Upper lobe of left lung (tissue), 6 donors: ENCODE measurements around the gene TRAPPC5. TPM values are rescaled to one million over a fixed set of nuclear protein-coding genes. Genes with fewer than 3 reads are reported as not detected.
A peak's percentile ranks its signal among the peaks of the same experiment; 100 is the strongest.

Source experiments
- ATAC-seq, 2 donors: fragments of 200-7000 bp; cut with Tn5 transposase; one replicate each; pipeline ENCODE4 v1.9.1; 2022; ENCODE audit warnings: mild to moderate bottlenecking in 2 of 2, moderate library complexity in 2 of 2; ENCODE audit not compliant: low FRiP score in 2 of 2
- DNase-seq, 2 donors: peaks; one replicate each; pipeline ENCODE4 v3.0.0-alpha.2; 2019 to 2020
- H3K27ac ChIP-seq, 4 donors: fragments of 200-600 bp; sonication (generic); one replicate each; pipeline ENCODE4 v1.5.1; 2016 to 2019
- H3K27me3 ChIP-seq, 4 donors: fragments of 200-600 bp; sonication (generic); one replicate each; pipeline ENCODE4 v1.5.1; 2017 to 2019
- H3K36me3 ChIP-seq, 4 donors: fragments of 200-600 bp; sonication (generic); one replicate each; pipeline ENCODE4 v1.5.1; 2016 to 2019
- H3K4me1 ChIP-seq, 4 donors: fragments of 200-600 bp; sonication (generic); one replicate each; pipeline ENCODE4 v1.5.1; 2018 to 2019
- H3K4me3 ChIP-seq, 4 donors: fragments of 200-600 bp; sonication (generic); one replicate each; pipeline ENCODE4 v1.5.1; 2017 to 2019; ENCODE audit warnings: mild to moderate bottlenecking in 2 of 4, moderate library complexity in 1 of 4
- H3K9me3 ChIP-seq, 4 donors: fragments of 200-600 bp; sonication (generic); one replicate each; pipeline ENCODE4 v1.5.1; 2018 to 2019
- EP300 ChIP-seq, 4 donors: sonication (generic); formaldehyde crosslinking; IDR thresholded peaks; one replicate each; pipeline ENCODE4 v1.5.1; 2017; ENCODE audit warnings: antibody characterized with exemption in 4 of 4, control low read depth in 2 of 4
- POLR2A ChIP-seq, 4 donors: fragments of 450-650 bp; IDR thresholded peaks; one replicate each; pipeline ENCODE4 v1.5.1; 2016 to 2017; ENCODE audit warnings: antibody characterized with exemption in 4 of 4, mild to moderate bottlenecking in 2 of 4
- POLR2AphosphoS5 ChIP-seq, 2 donors: sonication (generic); formaldehyde crosslinking; IDR thresholded peaks; one replicate each; pipeline ENCODE4 v1.5.1; 2017; ENCODE audit warnings: antibody characterized with exemption in 2 of 2
- WGBS, 2 donors: methylation state at CpG; one replicate each; pipeline ENCODE4 v1.1.5; 2017 to 2018; 5-methylcytosine and 5-hydroxymethylcytosine counted together
- total RNA-seq, 6 donors: library from RNA; depleted of rRNA in 4 of 6; stranded (reverse); fragments of >200 nt in 4 of 6; gene quantifications; one replicate each; pipeline versions ENCODE4 v1.1.0 to v1.2.1, GENCODE V29; 2016 to 2021
- TF ChIP-seq, protein P1 (sequence below), 6 experiments: fragments of 450-650 bp in 4 of 6; fragments of 200-600 bp in 2 of 6; sonication (generic) in 2 of 6; IDR thresholded peaks; one replicate each; pipeline ENCODE4 v1.5.1; 2016 to 2019; ENCODE audit warnings: antibody characterized with exemption in 6 of 6
- donor health status: DM: no; HTN: no; CAD: no; lungs with moderate emphysema.
- donor health status: DM: no; HTN: yes; CAD: no; lungs with severe emphysema.

The TRAPPC5 gene
- total RNA-seq, 6 donors from 2014 or later = 33.9 to 105 (median 52.0) TPM

- H3K9me3 ChIP-seq = no peaks in the 10 kb centered on the region
- WGBS, 2 donors = 67 to 89% methylated on average over 2 to 8 of the region's 8 CpGs
- peaks cover 0 to 9% (median 3%) of the 10 kb centered on the region in 4 donors for H3K4me1 ChIP-seq
- no peak for ATAC-seq
- H3K27me3 ChIP-seq = no peaks in the 10 kb centered on the region
- H3K36me3 ChIP-seq = peaks cover 0 to 34% (median 19%) of the 10 kb centered on the region in 4 donors
- no peak for DNase-seq
- peak overlapping the region in 2 of 4 donors; percentile 40 to 63 for H3K27ac ChIP-seq
- TF ChIP-seq POLR2A (IDR thresholded peaks at IDR 0.05) (no peak), EP300 (IDR thresholded peaks at IDR 0.05) (no peak), POLR2AphosphoS5 (IDR thresholded peaks at IDR 0.05) (no peak)
- TF ChIP-seq, protein P1, sequence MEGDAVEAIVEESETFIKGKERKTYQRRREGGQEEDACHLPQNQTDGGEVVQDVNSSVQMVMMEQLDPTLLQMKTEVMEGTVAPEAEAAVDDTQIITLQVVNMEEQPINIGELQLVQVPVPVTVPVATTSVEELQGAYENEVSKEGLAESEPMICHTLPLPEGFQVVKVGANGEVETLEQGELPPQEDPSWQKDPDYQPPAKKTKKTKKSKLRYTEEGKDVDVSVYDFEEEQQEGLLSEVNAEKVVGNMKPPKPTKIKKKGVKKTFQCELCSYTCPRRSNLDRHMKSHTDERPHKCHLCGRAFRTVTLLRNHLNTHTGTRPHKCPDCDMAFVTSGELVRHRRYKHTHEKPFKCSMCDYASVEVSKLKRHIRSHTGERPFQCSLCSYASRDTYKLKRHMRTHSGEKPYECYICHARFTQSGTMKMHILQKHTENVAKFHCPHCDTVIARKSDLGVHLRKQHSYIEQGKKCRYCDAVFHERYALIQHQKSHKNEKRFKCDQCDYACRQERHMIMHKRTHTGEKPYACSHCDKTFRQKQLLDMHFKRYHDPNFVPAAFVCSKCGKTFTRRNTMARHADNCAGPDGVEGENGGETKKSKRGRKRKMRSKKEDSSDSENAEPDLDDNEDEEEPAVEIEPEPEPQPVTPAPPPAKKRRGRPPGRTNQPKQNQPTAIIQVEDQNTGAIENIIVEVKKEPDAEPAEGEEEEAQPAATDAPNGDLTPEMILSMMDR (IDR thresholded peaks at IDR 0.05) = no peak
- peak overlapping the region in 1 of 4 donors; percentile 7 for H3K4me3 ChIP-seq
Observed at GRCh38 chr19:7646426-7646700, 34.3 kb upstream of the TRAPPC5 start.

GRCh38 chr19:7647156-7647555 lies 33.5 kb upstream of the TRAPPC5 start:
- H3K27ac ChIP-seq = no peak overlapping the region
- 95% methylated on average over 23 of the region's 26 CpGs; no CpG with 5 or more reads in 1 of the 2 donors for WGBS, 2 donors

DNA sequence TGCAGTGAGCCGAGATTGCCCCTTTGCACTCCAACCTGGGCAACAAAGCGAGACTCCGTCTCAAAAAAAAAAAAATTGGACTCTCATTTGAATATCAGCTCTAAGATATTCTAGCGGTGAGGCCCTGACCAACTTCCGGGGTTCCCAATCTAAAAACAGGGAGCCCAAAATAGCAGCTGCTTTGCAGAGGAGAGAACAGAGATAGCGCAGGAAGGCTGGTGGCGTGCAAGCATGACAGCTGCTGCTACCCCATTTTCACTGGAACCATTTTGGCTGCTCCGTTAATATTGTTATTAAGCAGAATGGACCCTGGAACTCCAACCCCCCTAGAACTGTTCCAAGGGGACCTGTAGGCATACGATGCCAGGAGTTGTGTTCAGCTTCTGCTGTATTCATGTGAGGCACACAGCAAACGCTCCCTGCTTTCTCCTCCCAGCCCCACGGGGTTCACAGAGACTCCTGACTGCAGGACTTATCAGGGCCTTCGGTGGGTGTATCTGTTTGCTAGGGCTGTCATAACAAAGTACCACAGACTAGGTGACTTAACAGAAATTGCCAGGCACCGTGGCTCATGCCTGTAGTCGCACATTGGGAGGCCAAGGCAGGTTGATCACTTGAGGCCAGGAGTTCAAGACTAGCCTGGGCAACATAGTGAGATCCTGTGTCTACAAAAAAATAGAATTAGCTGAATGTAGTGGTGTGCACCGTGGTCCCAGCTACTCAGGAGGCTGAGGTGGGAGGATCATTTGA lies 32.2 kb upstream of the TRAPPC5 start:
- WGBS, 2 donors = 85 to 90% methylated on average over 15 of the region's 15 CpGs
- DNase-seq (no peak), ATAC-seq (no peak)
- no peaks in the 10 kb centered on the region for H3K9me3 ChIP-seq
- peaks cover 0 to 23% (median 10%) of the 10 kb centered on the region in 4 donors for H3K36me3 ChIP-seq
- H3K27me3 ChIP-seq = no peaks in the 10 kb centered on the region
- peaks cover 4 to 22% (median 13%) of the 10 kb centered on the region in 4 donors for H3K4me1 ChIP-seq
- H3K27ac ChIP-seq = no peak overlapping the region
- H3K4me3 ChIP-seq = no peak overlapping the region
- TF ChIP-seq POLR2AphosphoS5 (IDR thresholded peaks at IDR 0.05) (no peak), POLR2A (IDR thresholded peaks at IDR 0.05) (no peak), EP300 (IDR thresholded peaks at IDR 0.05) (no peak)
- TF ChIP-seq, protein P1 (IDR thresholded peaks at IDR 0.05) = no peak

More at GRCh38 chr19:7647156-7647555, 33.5 kb upstream of the TRAPPC5 start:
- DNase-seq (peak in 1 of 2 donors; percentile 84), ATAC-seq (no peak)
- Histone ChIP-seq H3K4me1 (peaks cover 0 to 16% (median 6%) of the 10 kb centered on the region in 4 donors), H3K4me3 (no peak overlapping the region), H3K27me3 (no peaks in the 10 kb centered on the region), H3K36me3 (peaks cover 0 to 31% (median 17%) of the 10 kb centered on the region in 4 donors), H3K9me3 (no peaks in the 10 kb centered on the region)
- no peak for TF ChIP-seq EP300 (IDR thresholded peaks at IDR 0.05)
- no peak for TF ChIP-seq POLR2A (IDR thresholded peaks at IDR 0.05)
- TF ChIP-seq, protein P1 (IDR thresholded peaks at IDR 0.05) = no peak
- TF ChIP-seq POLR2AphosphoS5 (IDR thresholded peaks at IDR 0.05) = no peak

- Histone ChIP-seq H3K27ac (no peak overlapping the region), H3K9me3 (no peaks in the 10 kb centered on the region), H3K4me1 (peaks cover 4 to 21% (median 11%) of the 10 kb centered on the region in 4 donors), H3K27me3 (no peaks in the 10 kb centered on the region), H3K4me3 (no peak overlapping the region), H3K36me3 (peaks cover 0 to 15% (median 5%) of the 10 kb centered on the region in 4 donors)
- WGBS, 2 donors = 40 to 64% methylated on average over 2 of the region's 2 CpGs
- DNase-seq (no peak), ATAC-seq (no peak)
- TF ChIP-seq POLR2A (IDR thresholded peaks at IDR 0.05) (no peak), POLR2AphosphoS5 (IDR thresholded peaks at IDR 0.05) (no peak), EP300 (IDR thresholded peaks at IDR 0.05) (no peak)
- TF ChIP-seq, protein P1 (IDR thresholded peaks at IDR 0.05) = no peak
Observed at GRCh38 chr19:7650148-7650547, 30.5 kb upstream of the TRAPPC5 start.
